ENCODE data around the gene NAA16.

The NAA16 gene

GRCh38 chr13:41304551-41304950 lies 6.5 kb upstream of the NAA16 start:
- no peak for DNase-seq (ENCODE audit: low read depth, low spot score)

- DNase-seq (ENCODE audit: low read depth, low spot score), result no peak
Observed at GRCh38 chr13:41306271-41307145, 4.6 kb upstream of the NAA16 start.

DNA sequence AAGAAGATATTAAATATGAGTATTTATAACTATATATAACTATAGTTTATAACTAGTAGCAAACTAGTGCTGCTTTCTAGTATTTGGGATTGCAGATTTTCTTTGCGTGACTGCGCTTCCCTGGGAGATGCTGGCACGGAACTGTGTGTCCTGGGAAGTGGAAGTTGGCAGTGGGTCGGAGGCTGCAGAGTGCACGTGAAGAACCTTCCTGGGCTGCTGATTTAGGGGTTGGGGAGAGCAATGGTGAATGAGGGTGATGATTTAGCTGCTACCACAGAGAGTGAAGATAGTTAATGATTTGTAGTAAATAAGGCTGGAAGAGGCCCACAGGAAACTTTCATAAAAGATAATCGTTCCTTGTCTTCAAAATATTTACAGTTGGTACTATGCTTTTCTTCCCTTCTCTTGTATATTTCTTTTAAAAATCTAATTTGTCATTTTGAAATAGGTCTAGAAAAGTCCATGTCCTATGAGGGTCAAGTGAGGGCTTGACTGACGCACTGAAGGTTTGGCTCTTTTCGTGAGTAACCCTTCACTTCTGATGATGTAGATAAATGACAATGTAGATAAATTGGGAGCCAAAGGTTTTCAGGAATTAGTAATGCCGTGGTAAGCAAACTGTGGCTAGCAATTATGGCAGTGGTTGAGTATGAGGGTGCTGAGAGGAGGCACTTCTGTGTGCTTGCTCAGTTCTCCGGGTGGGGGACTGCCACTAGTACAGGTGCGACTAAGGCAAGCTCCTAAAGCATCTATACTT lies 3.0 kb upstream of the NAA16 start:
- no peak for DNase-seq (ENCODE audit: low read depth, low spot score)

DNA sequence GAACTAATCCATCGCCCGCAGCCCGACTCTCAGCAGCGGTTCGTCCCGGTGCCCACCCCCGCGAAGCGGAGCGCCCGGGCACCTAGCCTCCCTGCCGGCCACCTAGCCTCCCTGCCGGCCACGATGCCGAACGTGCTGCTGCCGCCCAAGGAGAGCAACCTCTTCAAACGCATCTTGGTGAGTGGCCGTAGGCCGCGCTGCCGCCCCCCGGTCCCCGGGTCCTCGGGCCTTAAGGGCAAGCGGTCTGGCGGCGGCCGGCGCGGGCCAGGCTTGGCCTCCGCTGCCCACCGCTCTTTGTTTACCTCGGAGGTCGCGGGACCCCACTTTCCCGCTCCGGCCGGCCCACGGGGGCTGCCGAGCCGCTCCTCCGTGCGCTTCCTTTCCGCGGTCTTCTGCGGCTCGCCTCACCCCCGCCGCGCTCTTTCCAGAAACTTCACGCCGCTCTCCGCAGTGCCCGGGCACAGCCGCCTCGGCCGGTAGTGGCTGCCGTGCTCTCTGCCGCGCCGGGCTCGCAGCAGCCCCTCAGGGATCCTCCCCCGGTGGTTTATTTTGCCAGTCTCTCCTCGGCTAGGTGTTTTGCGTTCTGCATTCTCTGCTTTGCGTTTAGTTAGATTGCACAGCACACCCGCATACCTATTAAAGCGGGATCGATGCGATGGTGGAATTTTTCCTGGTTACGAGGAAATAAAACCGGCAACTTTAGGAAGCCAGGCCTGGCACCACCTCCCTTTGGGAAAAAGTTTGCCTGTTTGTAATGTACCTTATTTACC lies 524 bp downstream of the NAA16 start:
- peak; percentile 28 for DNase-seq (ENCODE audit: low read depth, low spot score)

DNA sequence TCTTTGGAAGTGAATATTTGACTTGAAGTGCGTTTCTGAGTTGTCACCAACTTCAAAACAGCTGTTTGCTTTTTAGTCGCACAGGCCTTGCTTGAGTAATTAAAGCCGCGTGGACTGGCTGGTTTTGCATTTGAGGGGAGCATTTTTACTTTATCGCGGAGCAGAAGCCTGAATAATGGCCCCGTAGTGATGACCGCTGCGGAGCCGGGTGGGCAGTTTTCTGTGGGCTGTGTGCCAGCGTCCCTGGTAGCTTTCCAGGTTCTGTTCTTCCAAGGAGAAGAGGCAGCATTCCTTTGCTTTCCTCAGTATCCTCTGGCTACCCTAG lies 1.1 kb downstream of the NAA16 start:
- DNase-seq (ENCODE audit: low read depth, low spot score), result no peak

GRCh38 chr13:41313117-41313516 lies 2.0 kb downstream of the NAA16 start:
- DNase-seq (ENCODE audit: low read depth, low spot score), result no peak

DNA sequence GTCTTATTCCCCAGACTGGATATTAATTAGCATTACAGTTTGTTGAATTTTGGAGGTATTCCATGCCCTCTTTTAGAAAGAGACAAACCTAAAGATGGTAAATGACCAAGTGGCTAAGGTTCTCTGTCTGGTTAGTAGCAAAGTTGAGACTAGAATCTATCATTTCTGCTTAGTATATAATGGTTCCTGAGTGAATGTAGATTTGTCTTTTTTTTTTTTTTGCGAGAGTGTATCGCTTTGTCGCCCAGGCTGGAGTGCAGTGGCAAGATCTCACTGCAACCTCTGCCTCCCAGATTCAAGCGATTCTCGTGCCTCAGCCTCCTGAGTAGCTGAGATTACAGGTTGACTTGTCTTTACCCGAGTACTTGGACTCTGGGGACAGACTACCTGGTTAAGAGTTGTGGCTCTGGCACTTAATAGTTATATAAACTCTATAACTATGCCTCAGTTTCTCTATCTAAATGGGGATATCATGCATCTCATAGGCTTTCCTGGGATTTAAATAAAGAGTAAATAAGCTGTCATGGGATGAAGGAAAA lies 2.7 kb downstream of the NAA16 start:
- DNase-seq (ENCODE audit: low read depth, low spot score), result no peak

DNA sequence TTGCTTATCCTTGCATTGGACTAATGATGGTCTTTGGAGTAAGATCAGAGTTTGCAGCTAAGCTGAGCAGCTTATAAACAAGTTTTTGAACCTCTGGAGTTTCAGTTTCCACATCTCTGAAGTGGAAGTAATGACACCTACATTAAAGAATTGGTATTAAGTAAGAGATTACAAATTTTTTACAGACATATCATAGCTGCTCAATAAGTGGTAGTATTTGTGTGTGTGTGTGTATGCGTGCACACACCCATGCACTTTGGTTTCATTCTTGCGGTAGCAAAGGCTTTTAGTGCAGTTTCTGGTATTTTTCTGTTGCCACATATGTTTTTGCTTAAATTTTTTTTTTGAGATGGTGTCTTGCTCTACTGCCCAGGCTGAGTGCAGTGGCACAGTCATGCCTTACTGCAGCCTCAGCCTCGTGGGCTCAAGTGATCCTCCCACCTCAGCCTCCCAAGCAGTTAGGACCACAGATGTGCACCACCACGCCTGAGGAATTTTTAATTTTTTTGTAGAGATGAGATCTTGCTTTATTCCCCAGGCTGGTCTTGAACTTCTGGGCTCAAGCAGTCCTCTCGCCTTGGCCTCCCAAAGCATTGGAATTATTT lies 4.5 kb downstream of the NAA16 start:
- no peak for DNase-seq (ENCODE audit: low read depth, low spot score)

- DNase-seq (ENCODE audit: low read depth, low spot score), result no peak
Observed at GRCh38 chr13:41317243-41317642, 6.2 kb downstream of the NAA16 start.

- no peak for DNase-seq (ENCODE audit: low read depth, low spot score)
Observed at GRCh38 chr13:41325752-41326151, 14.7 kb downstream of the NAA16 start.

GRCh38 chr13:41326661-41327060 lies 15.6 kb downstream of the NAA16 start:
- DNase-seq (ENCODE audit: low read depth, low spot score), result no peak

DNA sequence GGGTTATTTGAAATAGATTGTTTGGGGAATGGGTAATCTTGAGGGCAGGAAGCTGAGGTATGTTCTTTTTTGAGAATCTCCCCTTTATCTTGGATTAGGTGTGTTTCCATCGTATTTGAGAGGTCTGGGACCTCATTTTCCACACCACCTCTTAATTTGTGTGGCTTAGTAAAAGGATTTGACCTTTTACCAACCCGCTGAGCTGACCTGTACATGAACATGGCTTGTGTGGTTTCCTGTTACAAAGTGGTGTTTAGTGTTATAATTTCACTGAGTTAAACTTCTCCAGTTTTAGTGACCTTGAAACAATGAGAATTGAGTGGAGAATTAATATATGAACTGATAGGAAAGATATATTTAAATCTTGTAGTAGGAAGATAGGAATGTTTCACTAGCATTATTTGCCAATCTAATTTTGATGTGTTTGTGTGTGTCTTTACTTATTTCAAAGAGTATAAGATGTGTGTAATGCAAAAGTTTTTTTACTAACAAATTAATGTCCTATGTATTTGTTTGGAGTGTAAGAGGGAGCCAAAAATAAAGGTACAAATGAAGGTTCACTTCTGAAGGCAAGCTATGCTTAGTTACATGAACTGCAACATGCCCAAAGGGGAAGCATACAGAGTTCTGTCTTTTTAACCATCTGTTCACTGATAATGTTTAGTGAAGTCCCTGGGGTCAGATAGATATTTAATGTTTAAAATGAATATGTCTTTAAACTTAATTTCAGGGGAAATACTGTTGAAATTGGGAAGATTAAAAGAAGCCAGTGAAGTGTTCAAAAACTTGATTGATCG lies 17.1 kb downstream of the NAA16 start:
- DNase-seq (ENCODE audit: low read depth, low spot score), result no peak

DNA sequence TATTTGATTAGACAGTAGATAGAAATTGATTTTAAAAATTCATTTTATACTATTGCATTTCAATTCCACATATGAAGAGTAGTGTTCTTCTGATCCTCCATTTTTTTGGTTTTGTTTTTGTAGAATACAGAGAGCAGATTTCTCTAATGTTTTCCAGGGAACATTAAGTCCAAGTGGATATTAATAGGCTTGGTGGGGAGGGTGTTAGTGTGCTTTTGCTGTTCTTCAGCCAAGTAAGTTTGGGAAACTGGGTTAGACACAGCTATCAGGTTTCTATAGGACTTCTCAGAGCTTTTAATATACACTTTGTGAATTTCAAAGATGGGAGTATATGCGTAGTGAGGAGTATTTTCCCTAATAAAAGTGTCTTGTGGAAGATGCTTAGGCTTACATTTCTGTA lies 21.8 kb downstream of the NAA16 start:
- DNase-seq (ENCODE audit: low read depth, low spot score), result no peak

GRCh38 chr13:41334810-41335209 lies 23.7 kb downstream of the NAA16 start:
- DNase-seq (ENCODE audit: low read depth, low spot score), result no peak

GRCh38 chr13:41344358-41344757 lies 33.3 kb downstream of the NAA16 start:
- DNase-seq (ENCODE audit: low read depth, low spot score), result no peak

DNA sequence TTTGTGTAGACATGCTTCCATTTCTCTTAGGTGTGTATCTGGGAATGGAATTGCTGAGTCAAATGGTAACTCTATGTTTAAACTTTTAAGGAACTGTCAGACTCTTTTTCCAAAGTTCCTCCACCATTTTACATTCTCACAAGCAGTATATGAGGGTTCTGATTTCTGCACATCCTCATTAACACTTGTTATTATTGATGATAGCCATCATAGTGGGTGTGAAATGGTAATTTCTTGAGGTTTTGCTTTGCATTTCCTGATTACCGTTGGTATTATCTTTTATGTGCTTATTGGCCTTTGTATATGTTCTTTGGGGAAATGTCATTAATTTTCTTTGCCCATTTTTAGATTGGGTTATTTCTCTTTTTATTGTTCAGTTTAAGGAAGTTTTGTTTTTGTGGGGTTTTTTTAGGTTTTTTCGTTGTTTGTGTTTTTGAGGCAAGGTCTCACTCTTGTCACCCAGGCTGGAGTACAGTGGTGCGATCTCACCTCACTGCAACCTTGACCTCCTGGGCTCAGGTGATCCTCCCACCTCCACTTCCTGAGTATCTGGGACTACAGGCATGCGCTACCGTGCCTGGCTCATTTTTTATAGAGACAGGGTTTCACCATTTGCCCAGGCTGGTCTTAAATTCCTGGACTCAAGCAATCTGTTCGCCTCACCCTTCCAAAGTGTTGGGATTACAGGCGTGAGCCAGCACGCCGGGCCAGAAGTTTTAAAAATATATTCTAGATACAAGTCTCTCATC lies 34.3 kb downstream of the NAA16 start:
- DNase-seq (ENCODE audit: low read depth, low spot score), result no peak

- no peak for DNase-seq (ENCODE audit: low read depth, low spot score)
Observed at GRCh38 chr13:41345914-41346589, 35.0 kb downstream of the NAA16 start.

GRCh38 chr13:41352935-41353840 lies 42.1 kb downstream of the NAA16 start:
- DNase-seq (ENCODE audit: low read depth, low spot score), result peak; percentile 41

All from activated CD4-positive, CD25-positive, alpha-beta regulatory T cell treated with anti-CD3 and anti-CD28 coated beads, Interleukin-2, amount 50 U/mL, for 16 hours (primary cell).